ENCODE results near the gene C1orf53. TPM values are rescaled to one million over a fixed set of nuclear protein-coding genes. Genes with fewer than 3 reads are reported as not detected.
"Not testable (repeated sequence)": the region's sequence is repeated elsewhere in the genome, so short reads cannot be mapped to it uniquely, and the experiment has no call there.

Gene C1orf53
- total and polyA plus RNA-seq, 3 experiments from 2014 or later: 2.9 TPM; not detected in 1

- H3K27ac Mint-ChIP-seq: no peak overlapping the region
- Histone ChIP-seq H3K4me1 (ENCODE audit: insufficient read depth, low read length) (peaks cover 17% of the 10 kb centered on the region), H3K27ac (ENCODE audit: low read depth, low read length) (no peak overlapping the region), H3K9me3 (ENCODE audit: low read length) (no peaks in the 10 kb centered on the region), H3K27me3 (ENCODE audit: insufficient read depth, low read length, poor library complexity, severe bottlenecking) (no peaks in the 10 kb centered on the region), H3K4me3 (ENCODE audit: low read length) (no peak overlapping the region), H3K36me3 (ENCODE audit: insufficient read depth, low read length) (no peaks in the 10 kb centered on the region)
- DNase-seq: no peak
- H3K27me3 Mint-ChIP-seq: peaks cover 2 to 48% of the 10 kb centered on the region in 2 donors
- peaks cover 16 to 20% (median 19%) of the 10 kb centered on the region in 3 donors for H3K4me1 Mint-ChIP-seq
- POLR2A ChIA-PET: no interaction called here
- no peak overlapping the region for H3K4me3 Mint-ChIP-seq
- H3K36me3 Mint-ChIP-seq: peaks cover 0 to 9% (median 0%) of the 10 kb centered on the region in 3 donors
- CTCF ChIA-PET: no interaction called here
- H3K9me3 Mint-ChIP-seq: no peaks in the 10 kb centered on the region
Measured at GRCh38 chr1:197944485-197944884, 42.1 kb downstream of the C1orf53 start.

GRCh38 chr1:197948926-197949899, 46.8 kb downstream of the C1orf53 start:
- DNase-seq: peak in 2 of 5 donors; percentile 34 to 48
- Mint-ChIP-seq H3K36me3 (peaks cover 0 to 14% (median 4%) of the 10 kb centered on the region in 3 donors), H3K4me3 (peak overlapping the region in 6 of 7 donors; percentile 1 to 76 (median 64)), H3K4me1 (peaks cover 25 to 33% (median 29%) of the 10 kb centered on the region in 3 donors), H3K9me3 (no peaks in the 10 kb centered on the region), H3K27ac (peak overlapping the region in 7 of 8 donors; percentile 33 to 84 (median 39)), H3K27me3 (peaks cover 0 to 18% of the 10 kb centered on the region in 2 donors)
- H3K4me3 ChIP-seq (ENCODE audit: low read length): peak overlapping the region; percentile 19
- no peaks in the 10 kb centered on the region for H3K9me3 ChIP-seq (ENCODE audit: low read length)
- H3K27me3 ChIP-seq (ENCODE audit: insufficient read depth, low read length, poor library complexity, severe bottlenecking): no peaks in the 10 kb centered on the region
- ChIA-PET POLR2A (no interaction called here), CTCF (no interaction called here)
- peaks cover 22% of the 10 kb centered on the region for H3K4me1 ChIP-seq (ENCODE audit: insufficient read depth, low read length)
- H3K36me3 ChIP-seq (ENCODE audit: insufficient read depth, low read length): no peaks in the 10 kb centered on the region
- H3K27ac ChIP-seq (ENCODE audit: low read depth, low read length): no peak overlapping the region

- no peak for DNase-seq
- Mint-ChIP-seq H3K4me3 (peak overlapping the region in 1 of 7 donors; percentile 12), H3K27ac (no peak overlapping the region), H3K27me3 (peaks cover 2 to 4% of the 10 kb centered on the region in 2 donors), H3K9me3 (no peaks in the 10 kb centered on the region), H3K4me1 (peaks cover 25 to 33% (median 29%) of the 10 kb centered on the region in 3 donors), H3K36me3 (peaks cover 0 to 8% (median 4%) of the 10 kb centered on the region in 3 donors)
- peaks cover 22% of the 10 kb centered on the region for H3K4me1 ChIP-seq (ENCODE audit: insufficient read depth, low read length)
- no peaks in the 10 kb centered on the region for H3K27me3 ChIP-seq (ENCODE audit: insufficient read depth, low read length, poor library complexity, severe bottlenecking)
- H3K4me3 ChIP-seq (ENCODE audit: low read length): no peak overlapping the region
- ChIA-PET CTCF (no interaction called here), POLR2A (no interaction called here)
- H3K27ac ChIP-seq (ENCODE audit: low read depth, low read length): no peak overlapping the region
- no peaks in the 10 kb centered on the region for H3K9me3 ChIP-seq (ENCODE audit: low read length)
- no peaks in the 10 kb centered on the region for H3K36me3 ChIP-seq (ENCODE audit: insufficient read depth, low read length)
Measured at GRCh38 chr1:197951089-197951488, 48.7 kb downstream of the C1orf53 start.

- H3K36me3 ChIP-seq (ENCODE audit: insufficient read depth, low read length): no peaks in the 10 kb centered on the region
- no peak overlapping the region for H3K4me3 ChIP-seq (ENCODE audit: low read length)
- H3K9me3 ChIP-seq (ENCODE audit: low read length): no peaks in the 10 kb centered on the region
- no peak for DNase-seq
- ChIA-PET POLR2A (no interaction called here), CTCF (no interaction called here)
- H3K4me3 Mint-ChIP-seq: no peak overlapping the region
- peaks cover 25 to 33% (median 29%) of the 10 kb centered on the region in 3 donors for H3K4me1 Mint-ChIP-seq
- H3K27me3 Mint-ChIP-seq: peaks cover 0 to 2% of the 10 kb centered on the region in 2 donors
- H3K27ac ChIP-seq (ENCODE audit: low read depth, low read length): no peak overlapping the region
- peaks cover 0 to 8% (median 4%) of the 10 kb centered on the region in 3 donors for H3K36me3 Mint-ChIP-seq
- H3K9me3 Mint-ChIP-seq: no peaks in the 10 kb centered on the region
- H3K4me1 ChIP-seq (ENCODE audit: insufficient read depth, low read length): peaks cover 22% of the 10 kb centered on the region
- H3K27me3 ChIP-seq (ENCODE audit: insufficient read depth, low read length, poor library complexity, severe bottlenecking): no peaks in the 10 kb centered on the region
- no peak overlapping the region for H3K27ac Mint-ChIP-seq
Measured at GRCh38 chr1:197951617-197952175, 49.3 kb downstream of the C1orf53 start.

GRCh38 chr1:197953472-197953871, 51.0 kb downstream of the C1orf53 start:
- peaks cover 15% of the 10 kb centered on the region for H3K4me1 ChIP-seq (ENCODE audit: insufficient read depth, low read length)
- H3K27ac ChIP-seq (ENCODE audit: low read depth, low read length); H3K4me3 ChIP-seq (ENCODE audit: low read length); H3K27me3 ChIP-seq (ENCODE audit: insufficient read depth, low read length, poor library complexity, severe bottlenecking); DNase-seq; H3K36me3 Mint-ChIP-seq; H3K27me3 Mint-ChIP-seq; H3K36me3 ChIP-seq (ENCODE audit: insufficient read depth, low read length); POLR2A ChIA-PET; CTCF ChIA-PET; H3K9me3 ChIP-seq (ENCODE audit: low read length); H3K9me3 Mint-ChIP-seq; H3K4me3 Mint-ChIP-seq: not testable (repeated sequence)
- peak overlapping the region in 1 of 8 donors; percentile 16 for H3K27ac Mint-ChIP-seq
- H3K4me1 Mint-ChIP-seq: peaks cover 19 to 23% (median 19%) of the 10 kb centered on the region in 3 donors

- H3K4me3 ChIP-seq (ENCODE audit: low read length): no peak overlapping the region
- Mint-ChIP-seq H3K36me3 (peaks cover 0 to 8% (median 2%) of the 10 kb centered on the region in 3 donors), H3K27me3 (peaks cover 3 to 12% of the 10 kb centered on the region in 2 donors), H3K4me3 (no peak overlapping the region), H3K27ac (no peak overlapping the region), H3K9me3 (no peaks in the 10 kb centered on the region), H3K4me1 (peaks cover 5 to 9% (median 6%) of the 10 kb centered on the region in 3 donors)
- H3K9me3 ChIP-seq (ENCODE audit: low read length): no peaks in the 10 kb centered on the region
- H3K27me3 ChIP-seq (ENCODE audit: insufficient read depth, low read length, poor library complexity, severe bottlenecking): no peaks in the 10 kb centered on the region
- ChIA-PET POLR2A (no interaction called here), CTCF (no interaction called here)
- H3K36me3 ChIP-seq (ENCODE audit: insufficient read depth, low read length): no peaks in the 10 kb centered on the region
- H3K4me1 ChIP-seq (ENCODE audit: insufficient read depth, low read length): peaks cover 1% of the 10 kb centered on the region
- DNase-seq: no peak
- H3K27ac ChIP-seq (ENCODE audit: low read depth, low read length): no peak overlapping the region
Measured at GRCh38 chr1:197954718-197955418, 52.4 kb downstream of the C1orf53 start.

- Mint-ChIP-seq H3K27me3 (peaks cover 3 to 12% of the 10 kb centered on the region in 2 donors), H3K9me3 (no peaks in the 10 kb centered on the region), H3K4me1 (peaks cover 3% of the 10 kb centered on the region in 3 donors), H3K4me3 (no peak overlapping the region), H3K36me3 (peaks cover 0 to 8% (median 2%) of the 10 kb centered on the region in 3 donors), H3K27ac (no peak overlapping the region)
- no peak for DNase-seq
- Histone ChIP-seq H3K9me3 (ENCODE audit: low read length) (no peaks in the 10 kb centered on the region), H3K27me3 (ENCODE audit: insufficient read depth, low read length, poor library complexity, severe bottlenecking) (no peaks in the 10 kb centered on the region), H3K4me1 (ENCODE audit: insufficient read depth, low read length) (no peaks in the 10 kb centered on the region), H3K4me3 (ENCODE audit: low read length) (no peak overlapping the region), H3K36me3 (ENCODE audit: insufficient read depth, low read length) (no peaks in the 10 kb centered on the region), H3K27ac (ENCODE audit: low read depth, low read length) (no peak overlapping the region)
- POLR2A ChIA-PET: no interaction called here
- CTCF ChIA-PET: no interaction called here
Measured at GRCh38 chr1:197955486-197956394, 53.3 kb downstream of the C1orf53 start.

All from CD8-positive, alpha-beta memory T cell (primary cell).